ENCODE measurements around the gene FAM124B.
A peak's percentile ranks its signal among the peaks of the same experiment; 100 is the strongest.
"Not testable (repeated sequence)": the region's sequence is repeated elsewhere in the genome, so short reads cannot be mapped to it uniquely, and the experiment has no call there.

The FAM124B gene

GRCh38 chr2:224412141-224413015 lies 10.5 kb upstream of the FAM124B start:
- DNase-seq: peak; percentile 47

DNA sequence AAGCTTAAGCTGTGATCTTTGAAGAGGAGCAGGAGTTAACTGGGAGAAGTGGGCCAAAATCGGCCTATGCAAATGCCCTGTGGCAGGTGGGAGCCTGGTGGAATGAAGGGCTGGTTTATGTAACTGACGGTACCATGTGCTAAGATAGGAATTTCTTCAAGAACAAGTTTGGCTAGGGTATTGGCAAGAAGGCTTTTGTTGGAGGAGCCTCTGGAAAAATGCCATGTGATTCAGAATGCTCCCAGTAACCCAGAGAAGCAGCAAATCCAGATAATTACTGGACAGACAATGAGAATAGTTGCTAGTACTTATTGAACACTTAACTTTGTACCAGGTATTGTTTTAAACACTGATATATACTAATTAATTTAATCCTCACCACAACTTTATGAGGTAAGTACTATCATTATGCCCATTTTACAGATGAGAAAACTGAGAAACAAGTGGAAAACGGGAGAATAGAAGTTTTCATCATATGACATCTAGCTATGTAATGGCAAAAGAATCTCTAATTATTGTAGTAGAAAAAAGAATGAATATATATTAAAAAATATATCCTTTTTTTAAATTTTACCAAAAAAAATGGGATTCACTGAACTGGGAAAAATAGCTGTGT lies 9.1 kb upstream of the FAM124B start:
- DNase-seq: no peak

DNA sequence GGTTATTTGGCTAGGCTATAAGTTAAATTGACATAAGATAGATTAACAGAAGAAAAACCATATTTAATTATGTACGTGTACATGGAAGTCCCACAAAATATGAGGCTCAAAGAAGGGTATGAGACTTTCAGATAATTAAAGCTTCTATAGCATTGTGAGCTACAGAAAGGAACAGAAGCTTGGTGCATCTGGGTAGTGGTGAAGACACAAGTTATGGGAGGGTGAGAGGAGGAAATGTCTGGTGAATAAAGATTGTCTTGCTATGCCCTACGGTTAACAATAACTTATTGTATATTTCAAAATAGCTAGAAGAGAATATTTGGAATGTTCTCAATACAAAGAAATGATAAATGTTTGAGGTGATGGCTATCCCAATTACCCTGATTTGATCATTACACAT lies 6.8 kb upstream of the FAM124B start:
- DNase-seq: no peak

DNA sequence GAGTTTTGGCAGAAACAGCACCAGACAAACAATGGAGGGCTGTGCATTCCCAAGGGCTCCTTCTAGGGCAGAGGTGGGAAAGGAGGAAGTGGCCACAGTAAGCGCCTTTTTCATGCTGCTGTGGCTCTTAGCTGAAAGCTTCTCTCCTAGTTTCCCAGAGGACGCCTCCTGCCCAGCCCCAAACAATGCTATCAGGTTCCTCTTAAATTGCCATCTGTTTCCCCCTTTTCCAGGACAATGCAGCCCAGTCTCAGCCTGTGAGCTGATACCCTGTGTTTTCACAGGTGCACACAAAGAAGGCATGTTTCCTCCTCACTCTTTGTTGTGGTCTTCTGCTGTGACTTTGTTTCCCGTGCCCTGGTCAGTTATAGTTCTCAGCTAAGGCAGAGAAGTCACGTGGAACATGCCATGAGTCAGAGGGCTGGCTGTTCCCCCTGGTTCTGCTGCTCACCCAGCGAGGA lies 5.4 kb upstream of the FAM124B start:
- no peak for DNase-seq

DNA sequence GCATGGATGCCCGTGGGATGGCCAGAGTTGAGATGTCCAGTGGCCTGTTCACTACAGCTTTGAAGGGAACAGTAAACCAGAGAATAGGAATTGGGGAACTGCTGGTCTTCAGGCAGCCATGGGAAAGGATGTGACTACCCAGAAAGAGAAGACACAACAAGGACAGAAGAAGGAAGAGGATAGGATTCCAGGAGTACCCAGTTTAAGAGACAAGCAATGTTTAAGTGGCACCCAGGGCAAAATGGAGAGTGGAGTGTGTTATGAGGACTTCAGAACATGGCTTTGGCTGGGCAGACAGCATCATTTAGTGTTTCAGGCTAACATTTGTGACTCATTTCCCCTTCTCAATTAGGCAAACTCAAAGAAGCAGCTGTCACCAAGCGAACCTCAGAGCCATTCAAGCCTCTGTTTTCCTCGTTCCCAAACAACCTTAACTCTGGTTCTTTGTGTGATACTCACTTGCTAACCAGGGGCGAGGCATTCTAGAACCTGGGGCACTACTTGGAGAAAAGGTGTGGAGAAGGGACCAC lies 4.0 kb upstream of the FAM124B start:
- DNase-seq: no peak

DNA sequence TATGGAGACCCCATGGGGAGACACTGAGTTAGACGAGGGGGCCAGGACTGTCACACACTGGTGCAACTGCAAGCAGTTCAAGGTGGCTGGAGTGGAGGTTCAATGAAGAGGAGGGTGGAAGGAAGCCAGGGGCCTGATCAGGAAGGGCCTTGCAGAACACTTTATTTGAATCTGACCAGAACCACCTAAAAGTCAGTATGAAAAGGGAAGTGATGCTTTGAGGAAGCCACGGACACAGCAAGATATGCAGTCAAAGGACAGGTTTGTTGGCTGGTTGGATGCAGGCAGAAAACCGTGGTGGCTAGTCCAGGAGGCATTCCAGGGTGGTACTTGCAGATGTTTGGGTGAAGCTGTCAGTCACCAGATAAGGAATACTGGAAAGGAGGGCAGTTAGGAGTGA lies 3.5 kb upstream of the FAM124B start:
- DNase-seq: no peak

- DNase-seq: no peak
Observed at GRCh38 chr2:224404796-224405195, 2.9 kb upstream of the FAM124B start.

DNA sequence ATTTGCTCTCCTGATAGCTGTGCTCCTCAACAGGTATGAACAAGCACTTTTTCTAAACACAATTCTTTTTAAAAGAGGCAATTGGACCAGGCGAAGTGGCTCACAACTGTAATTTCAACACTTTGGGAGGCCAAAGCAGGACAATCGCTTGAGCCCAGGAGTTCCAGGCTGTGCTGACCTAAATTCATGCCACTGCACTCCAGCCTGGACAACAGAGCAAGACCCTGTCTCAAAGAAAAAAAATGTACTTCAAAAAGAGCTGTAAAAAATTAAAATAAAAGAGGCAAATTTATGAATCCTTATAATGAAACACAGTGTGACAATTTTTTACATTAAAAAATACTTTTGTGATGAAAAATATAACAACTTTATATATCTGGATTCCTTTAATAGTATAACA lies 1.8 kb upstream of the FAM124B start:
- DNase-seq: no peak

DNA sequence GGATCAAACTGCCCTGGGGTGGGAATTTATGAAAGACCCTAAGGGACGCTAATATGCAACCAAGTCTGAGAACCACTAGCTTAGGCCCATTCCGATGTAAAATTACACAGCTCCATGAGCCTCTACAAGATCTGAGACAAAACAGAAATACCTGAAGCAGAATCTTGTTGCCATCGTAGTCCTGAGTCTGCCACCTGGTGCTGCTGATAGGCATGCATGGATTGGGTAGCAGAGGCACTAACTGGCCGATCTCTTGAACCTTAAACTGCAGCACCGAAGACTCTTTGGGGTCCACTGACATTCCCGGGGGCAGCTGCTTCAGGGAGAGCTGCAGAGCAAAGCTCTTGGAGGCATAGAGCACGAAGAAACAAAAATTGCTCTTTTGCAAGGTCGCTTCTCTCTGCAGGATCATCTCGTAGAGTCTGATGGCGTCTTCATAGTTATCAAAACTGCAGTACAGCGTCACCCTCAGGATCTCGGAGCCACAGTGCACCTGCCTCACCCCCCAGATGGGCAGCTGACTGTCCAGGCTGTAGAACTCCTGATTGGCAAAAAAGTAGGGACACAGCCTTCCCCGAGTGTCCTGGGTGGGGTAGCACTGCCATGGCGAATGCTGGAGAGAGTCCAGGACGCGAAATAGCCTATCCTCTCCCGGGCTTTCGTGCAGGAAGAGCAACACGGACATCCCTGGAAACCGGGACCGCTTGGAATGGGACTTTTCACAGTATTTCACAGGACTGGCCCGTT lies 848 bp downstream of the FAM124B start:
- no peak for DNase-seq

DNA sequence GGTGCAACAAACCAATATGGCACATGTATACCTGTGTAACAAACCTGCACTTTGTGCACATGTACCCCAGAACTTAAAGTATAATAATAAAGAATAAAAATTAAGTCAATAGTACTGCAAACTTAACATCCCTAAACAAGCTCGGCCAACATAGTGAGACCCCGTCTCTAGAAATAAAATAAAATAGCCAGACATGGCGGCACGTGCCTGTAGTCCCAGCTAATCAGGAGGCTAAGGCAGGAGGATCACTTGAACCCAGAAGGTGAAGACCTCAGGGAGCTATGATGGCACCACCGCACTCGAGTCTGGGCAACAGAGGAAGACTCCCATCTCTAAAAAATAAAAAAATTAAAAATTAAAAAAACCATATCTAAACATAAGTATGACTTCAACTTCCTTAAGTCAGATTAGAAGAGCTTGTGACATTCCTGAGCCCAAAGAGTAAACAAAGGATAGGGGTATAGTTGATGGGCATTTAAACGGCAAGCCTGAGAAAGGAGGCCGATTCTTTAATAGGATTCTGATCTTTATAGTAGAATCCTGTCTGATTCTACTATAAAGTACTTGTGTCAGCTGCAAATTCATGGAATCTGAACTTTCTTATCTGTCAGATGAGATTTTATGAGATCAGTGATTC lies 1.6 kb downstream of the FAM124B start:
- DNase-seq: no peak

DNA sequence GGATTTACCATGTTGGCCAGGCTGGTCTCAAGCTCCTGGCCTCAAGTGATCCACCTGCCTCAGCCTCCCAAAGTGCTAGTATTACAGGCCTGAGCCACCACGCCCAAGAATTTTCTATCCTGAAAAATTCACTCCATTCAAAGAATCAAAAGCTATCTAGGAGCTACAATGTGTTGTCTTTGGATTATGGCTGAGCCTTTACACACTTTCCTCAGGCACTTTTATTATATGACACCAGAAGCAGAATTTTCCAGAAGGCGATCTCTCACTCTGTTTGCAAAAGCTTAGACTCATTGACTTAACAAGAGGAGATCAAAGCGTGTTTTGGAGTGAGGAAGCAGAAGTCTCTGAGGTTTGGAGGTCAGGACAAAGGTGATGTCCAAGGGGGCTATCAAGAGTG lies 3.6 kb downstream of the FAM124B start:
- DNase-seq: no peak

DNA sequence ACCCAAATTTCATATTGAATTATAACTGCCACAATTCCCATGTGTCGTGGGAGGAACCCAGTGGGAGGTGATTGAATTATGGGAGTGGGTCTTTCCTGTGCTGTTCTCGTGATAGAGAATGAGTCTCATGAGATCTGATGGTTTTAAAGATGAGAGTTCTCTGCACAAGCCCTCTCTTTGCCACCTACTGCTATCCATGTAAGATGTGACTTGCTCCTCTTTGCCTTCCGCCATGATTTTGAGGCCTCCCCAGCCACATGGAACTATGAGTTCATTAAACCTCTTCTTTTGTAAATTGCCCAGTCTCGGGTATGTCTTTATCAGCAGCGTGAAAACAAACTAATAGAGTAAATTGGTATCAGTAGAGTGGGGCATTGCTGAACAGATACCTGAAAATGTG lies 4.8 kb downstream of the FAM124B start:
- DNase-seq: not testable (repeated sequence)

- DNase-seq: no peak
Observed at GRCh38 chr2:224395620-224396390, 6.1 kb downstream of the FAM124B start.

- no peak for DNase-seq
Observed at GRCh38 chr2:224393157-224393872, 8.6 kb downstream of the FAM124B start.

- no peak for DNase-seq
Observed at GRCh38 chr2:224392545-224392944, 9.4 kb downstream of the FAM124B start.

DNA sequence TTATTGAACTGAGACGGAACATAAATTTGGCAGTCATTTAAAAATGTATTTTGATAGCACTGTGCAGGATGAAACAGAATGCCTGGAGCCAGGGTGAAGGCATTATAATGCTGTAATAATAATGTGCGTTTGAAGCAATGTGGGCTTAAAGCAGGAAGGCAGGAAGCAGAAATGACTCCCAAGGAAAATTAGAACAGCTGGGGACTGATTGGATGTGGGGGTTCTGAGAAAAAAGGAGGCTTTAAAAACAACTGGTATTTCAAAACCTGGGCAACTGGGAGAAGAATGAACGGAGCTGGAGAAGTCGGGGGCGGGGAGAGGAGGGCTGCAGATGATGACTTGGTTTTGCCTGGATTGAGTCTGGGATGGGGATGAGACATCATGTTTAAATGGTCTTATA lies 12.6 kb downstream of the FAM124B start:
- DNase-seq: no peak

DNA sequence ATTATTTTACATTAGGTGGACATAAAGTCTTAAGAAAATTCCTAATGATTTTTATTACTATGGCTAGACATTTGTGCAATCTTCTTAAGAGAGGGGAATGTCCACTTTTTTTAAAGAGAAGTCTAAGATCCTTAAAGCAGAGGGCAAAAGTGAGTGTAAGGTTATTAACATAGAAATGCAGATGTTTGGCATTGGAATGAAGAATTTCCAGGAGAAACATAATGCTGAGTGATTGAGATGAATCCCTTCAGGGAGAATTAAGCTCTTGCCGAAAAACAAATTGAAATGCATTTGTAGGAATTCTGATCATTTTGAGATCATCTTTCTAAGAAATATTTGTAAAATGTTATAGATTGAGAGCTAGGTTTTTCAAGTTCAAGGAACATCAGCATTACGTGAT lies 15.0 kb downstream of the FAM124B start:
- DNase-seq: no peak

DNA sequence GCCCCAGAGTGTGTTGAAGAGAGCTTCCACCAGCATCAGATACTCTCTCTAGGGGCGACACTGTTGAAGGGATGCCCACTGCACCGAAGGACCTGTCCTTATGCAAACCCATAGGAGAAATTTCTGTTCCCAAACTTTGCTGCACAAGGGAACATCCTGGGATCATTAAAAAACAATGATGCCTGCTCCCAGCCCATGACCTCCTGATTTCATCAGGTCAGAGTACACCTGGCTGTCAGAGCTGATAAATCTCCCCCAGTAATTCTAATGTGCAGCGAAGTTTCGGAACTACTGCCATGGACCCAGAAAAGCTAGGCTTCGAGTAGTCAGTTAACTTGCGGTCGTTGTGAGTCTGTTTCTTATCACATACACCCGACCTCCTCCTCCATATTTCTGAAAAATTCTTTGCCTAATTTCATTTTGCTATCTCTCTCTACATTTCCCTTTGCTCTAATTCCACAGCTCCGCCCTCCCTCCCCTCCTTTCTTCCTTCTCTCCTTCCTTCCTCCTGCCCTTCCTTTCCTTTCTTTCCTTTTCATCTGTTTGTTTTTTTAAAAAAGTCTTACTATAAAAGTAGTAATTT lies 18.8 kb downstream of the FAM124B start:
- no peak for DNase-seq

- not testable (repeated sequence) for DNase-seq
Observed at GRCh38 chr2:224382280-224382647, 19.6 kb downstream of the FAM124B start.

GRCh38 chr2:224381521-224382279 lies 20.2 kb downstream of the FAM124B start:
- DNase-seq: no peak
